SW 1271 (cell line): ENCODE data around the gene SLC12A8.
"Not testable (repeated sequence)": the region's sequence is repeated elsewhere in the genome, so short reads cannot be mapped to it uniquely, and the experiment has no call there.

Experiments
- DNase-seq, 2 experiments: peaks; one replicate each; lab custom pipeline; 2025; lab: John Stamatoyannopoulos, UW

Gene SLC12A8

DNA sequence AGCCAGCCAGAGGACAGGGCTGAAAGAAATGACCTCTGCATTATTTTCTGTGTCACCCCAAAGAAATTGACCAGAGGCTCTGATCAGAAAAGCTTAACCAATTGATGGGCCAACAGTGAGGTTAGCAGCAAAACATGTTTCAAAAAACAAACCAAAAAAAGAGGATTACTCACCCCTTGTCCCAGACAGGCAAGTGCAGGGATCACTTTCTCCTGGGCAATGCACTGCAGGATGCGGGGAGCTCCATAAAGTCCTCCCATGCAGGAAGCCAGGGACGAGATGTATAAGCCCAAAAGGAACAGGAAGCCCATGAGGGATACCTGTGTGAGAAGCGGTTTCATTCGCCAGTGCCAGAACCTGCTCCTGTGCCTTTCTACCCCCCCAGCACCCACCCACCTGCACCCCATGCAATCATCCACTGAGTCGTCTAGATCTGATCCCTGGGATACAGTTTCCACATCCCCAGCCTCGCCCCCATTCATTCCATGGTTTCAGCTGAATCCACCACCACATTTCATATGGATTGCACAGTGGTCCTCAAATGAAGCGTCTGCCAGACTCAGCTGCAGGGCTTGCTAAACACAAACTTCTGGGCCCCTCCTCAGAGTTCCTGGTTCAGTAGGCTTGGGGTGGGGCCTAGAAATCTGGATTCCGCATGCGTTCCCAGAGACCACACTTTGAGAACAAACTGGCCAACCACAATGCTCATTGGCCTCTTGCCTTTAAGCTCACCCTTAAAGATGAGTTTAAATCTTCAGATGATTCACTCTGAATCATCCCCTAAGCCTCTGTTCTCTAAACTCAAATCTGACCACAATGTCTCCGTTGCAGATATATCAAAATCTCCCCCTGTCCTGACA, 102.3 kb downstream of the SLC12A8 start:
- DNase-seq = peak in 1 of 2 experiments; percentile 43

DNA sequence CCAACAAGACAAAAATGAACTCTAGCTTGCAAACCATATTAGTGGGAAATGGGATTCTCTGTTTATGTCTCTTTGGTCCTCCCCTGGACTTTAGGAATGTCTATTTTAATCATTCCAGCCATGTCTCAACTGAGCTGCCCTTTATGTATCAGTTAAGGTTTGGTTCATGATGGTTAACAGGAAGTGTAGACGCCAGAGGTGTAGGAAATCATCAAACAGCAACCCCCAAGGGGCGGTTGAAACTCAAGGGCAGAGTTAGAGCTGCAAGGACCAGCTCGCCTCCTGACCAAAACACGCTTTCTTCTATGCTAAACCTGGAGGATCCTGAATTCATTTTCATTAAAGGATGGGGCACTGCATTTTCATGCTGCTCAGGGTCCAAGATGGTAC, 103.0 kb downstream of the SLC12A8 start:
- no peak for DNase-seq

DNA sequence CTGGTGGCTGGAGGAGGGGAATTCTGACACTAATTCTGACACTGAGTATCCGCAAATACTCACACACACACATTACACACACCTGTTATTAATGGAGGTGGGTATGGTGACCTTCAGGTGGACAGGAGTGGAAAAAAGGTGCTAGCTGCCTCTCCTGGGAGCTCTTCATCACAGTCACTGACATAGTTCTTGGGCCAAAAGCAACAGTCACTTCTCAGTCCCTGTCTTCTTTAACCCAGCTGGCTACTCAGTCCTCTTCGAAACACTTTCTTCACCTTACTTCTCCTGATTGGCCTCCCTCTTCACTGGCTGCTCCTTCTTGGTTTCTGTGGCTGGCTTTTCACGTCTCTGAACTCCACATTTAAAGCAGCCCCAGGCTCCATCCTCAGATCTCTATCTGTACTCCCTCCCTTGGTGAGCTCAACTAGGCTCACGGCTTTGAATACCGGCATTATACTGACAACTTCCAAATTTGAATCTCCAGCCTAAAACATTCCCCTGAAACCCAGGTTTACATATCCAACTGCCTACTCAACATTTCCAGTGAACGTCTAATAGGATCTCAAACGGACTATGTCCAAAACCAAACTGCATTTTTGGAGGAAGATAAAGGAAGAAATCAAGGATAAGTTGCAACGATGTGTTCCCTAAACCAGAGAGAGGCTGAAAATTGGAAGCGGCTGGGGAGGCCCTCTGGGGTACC, 103.6 kb downstream of the SLC12A8 start:
- no peak for DNase-seq

DNA sequence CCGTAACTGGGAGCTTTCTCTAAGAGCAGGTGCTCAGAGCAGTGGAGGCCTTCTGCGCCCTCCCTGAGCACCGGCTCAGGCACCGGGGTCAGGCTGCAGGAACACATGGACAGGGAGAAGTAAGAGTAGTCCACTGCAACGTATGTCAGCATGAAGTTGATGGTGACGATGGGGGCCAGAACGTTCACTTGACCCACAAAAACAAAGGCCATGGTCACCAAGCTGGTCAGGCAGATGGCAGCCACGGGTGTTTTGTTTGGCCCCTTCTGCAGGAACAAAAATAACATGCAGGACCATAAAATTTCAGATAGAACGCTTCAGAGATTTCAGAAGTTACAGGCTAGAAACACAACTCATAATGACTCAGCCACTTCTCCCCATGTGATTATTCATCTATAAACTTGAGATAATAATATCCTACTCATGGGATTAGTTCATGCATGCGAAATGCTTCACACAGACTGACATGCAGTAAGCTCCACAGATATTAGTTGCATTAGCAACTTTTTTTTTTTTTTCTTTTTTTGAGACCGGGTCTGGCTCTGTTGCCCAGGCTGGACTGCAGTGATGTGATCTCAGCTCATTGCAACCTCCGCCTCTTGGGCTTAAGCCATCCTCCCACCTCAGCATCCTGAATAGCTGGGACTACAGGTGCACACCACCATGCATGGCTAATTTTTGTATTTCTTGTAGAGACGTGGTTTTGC, 104.5 kb downstream of the SLC12A8 start:
- DNase-seq = no peak

DNA sequence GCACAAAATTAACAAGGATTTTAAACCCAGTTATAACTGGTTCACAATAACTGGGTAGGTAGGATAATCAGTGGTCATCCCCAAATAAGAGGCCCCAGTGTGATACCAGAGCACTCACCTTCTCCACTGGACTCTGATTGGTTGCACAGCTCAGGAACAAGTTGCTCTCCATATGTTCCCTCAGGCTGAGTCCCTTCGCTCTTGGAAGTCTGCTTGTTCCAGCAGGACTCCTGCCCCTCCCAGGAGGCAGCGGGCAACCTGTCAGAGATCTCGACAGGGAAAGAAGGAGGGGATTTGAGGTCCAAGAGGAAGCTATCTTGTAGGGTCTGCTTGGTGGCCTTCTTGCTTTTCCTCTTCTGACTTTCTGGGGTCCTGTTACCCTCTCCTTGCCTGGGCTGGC, 105.2 kb downstream of the SLC12A8 start:
- no peak for DNase-seq

DNA sequence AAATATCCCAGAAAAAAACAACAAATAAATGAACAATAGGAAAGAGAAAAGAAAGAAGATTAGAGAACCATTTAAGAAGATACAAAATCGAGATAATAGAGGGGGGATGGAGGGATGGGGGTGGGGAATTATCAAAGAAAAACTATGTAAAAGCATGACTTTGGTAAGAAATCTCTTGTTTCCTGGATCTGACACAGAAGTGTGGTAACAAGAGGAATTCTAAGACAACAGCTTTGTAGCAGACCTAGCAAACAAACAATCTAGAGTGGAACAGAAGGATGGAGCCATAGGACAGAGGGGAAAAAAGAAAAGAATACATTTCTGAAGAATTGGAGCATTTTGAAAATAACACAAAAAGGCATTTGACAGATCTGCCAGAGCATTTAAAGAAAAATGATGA, 107.4 kb downstream of the SLC12A8 start:
- no peak for DNase-seq

DNA sequence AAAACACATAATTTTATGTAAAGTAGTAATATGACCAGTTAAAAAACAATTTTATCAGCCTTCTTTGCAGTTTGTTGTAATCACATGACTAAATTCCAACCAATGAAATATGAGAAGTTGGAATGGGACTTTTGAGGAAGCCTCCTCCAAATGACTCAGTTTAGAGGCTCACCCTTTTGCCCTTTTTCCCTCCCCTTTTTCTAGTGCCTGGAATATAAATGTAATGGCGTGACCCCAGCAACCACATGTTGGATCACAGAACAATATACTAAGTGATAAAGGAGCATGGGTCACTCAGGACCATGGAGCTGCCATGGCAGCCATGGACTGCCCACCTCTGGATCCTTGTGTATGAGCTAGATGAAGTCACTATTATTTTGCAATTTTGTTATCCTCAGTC, 107.9 kb downstream of the SLC12A8 start:
- DNase-seq = no peak

DNA sequence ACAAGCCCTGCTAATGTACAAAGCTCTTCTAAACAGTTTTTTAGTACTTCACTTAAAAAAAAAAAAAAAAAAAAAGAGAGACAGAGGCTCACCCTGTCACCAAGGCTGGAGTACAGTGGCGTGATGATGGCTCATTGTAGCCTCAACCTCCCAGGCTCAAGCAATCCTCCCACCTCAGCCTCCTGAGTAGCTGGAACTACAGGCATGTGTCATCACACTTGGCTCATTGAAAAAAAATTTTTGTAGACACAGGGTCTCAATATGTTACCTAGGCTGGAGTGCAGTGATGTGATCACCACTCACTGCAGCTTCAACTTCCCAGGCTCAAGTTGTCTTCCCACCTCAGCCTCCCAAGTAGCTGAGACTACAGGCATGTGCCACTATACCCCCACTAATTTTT, 109.1 kb downstream of the SLC12A8 start:
- DNase-seq = no peak

DNA sequence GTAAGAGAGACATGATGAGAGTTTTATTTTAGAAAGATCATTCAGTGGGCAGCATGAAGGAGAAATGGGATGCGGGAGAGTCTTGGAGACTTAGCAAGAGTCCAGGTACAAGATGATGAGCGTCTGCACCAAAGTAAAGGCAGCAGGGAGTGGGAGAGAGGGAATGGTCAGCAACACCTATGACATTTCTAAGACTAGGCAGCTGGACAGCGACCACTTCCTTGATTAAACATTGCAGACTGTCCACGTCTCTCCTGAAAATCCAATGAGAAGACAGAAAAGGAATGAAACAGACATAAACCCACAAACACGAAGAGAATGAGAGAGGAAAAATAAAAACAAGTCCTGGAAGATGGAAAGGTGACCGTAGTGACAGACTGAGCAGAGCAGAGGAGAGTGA, 110.1 kb downstream of the SLC12A8 start:
- DNase-seq = no peak

DNA sequence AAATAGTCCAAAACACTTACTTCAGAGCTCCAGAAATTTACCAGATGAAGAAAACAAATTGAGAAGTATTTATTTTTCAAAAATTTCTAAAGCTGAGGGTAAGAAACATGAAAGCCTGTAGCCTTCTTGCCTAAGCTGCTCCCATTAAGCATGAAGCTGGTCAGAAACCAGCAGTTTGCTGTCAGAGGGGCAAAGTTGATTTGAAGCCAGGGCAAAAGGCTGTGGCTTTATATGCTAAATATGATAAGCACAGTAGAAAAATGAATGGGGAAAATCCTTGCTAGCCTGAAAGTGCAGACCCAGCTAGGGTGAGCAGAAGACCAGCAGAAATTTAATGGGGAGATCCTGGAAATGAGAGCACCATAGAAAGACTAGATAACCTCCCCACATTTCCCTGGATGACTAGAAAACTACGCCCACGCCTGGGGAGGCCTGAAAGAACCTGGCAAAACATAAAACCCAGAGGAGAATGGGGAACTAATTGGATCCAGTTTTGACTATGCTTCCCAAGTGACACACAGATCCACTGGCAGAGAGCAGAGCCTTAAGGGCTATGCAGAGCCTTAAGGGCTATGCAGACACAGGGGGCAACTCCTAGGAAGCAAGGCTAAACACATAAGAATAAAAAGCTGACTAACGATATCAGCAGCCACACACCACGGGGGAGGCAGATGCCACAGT, 113.8 kb downstream of the SLC12A8 start:
- DNase-seq = no peak

DNA sequence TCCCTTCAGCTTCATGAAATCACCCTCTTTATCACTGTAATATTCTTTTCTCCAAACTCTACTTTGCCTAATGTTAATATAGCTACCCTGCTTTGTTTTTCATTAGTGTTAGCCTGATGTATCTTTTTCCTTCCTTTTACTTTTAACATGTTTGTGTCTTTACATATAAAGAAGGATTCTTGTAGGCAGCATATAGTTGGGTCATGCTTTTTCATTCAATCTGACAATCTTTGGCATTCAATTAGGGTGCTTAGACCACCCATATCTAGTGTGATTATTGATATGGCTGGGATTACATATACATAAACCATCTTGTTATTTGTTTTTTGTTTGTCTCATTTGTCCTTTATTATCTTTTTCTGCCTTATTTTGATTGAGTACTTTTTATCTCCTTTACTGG, 121.9 kb downstream of the SLC12A8 start:
- no peak for DNase-seq

DNA sequence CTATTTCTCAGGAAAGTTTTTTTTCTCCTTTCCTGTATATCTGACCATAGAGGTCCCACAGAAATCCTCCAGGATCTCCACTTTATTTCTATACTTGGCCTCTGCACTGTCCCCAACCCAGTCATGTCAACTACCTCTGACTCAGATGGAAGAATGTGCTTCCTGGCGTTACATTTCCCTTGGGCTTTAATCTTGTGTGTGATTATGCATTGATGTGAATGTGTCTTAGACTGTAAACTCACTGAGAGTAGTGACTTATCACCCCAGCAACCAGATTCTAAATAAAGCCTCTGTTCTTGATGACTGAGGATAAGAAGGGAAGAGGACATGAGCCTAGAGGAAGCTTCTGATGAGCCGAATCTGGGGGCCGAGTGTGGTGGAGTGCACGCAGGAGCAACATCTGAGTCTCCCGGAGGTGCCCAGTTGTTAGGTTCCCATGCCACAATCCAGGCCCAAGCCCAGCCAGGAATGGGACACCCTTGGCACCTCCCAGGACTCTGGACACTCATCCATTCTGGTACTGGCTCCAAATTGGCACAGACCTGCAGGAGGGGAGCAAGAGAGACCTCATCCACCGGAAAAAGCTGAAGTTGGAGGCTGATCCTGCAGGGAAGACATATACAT, 124.7 kb downstream of the SLC12A8 start:
- DNase-seq = peak in 1 of 2 experiments; percentile 45

DNA sequence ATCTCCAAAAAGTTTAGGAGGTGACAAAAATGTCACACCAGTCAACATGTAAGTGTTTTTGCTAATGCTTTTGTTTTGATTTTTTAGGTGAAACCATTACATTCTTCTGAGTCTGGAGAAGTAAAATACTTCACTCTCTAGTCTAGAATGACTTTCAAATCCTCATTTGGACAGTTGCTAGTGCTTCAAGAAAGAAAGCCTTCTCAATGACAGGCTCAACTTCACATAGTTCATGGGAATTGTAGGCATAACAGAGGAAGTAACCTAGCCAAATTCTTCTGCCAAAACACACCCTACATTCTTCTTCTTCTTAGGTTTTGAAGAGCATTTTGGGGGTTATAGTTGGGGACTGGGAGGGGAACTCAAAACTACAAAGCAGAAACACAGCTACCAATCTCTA, 127.4 kb downstream of the SLC12A8 start:
- DNase-seq = no peak

DNA sequence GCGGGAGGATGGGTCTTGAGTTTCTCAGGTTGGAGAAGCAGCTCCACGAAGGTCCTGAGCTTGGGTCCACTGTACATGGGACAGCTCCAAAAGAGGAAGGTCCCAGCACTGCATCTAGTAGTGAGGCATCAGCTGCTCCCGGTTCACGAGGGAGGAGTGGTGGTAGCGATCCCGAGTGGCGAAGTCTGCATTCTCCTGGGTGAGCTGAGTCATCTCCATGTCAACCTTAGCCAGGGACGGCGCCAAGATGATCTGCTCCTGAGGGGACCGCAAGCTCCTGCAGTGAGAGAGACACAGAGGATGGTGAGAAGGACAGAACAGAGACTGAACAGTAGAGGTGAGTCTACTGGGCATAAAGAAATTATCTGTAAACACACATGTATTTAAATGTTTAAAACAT, 128.8 kb downstream of the SLC12A8 start:
- no peak for DNase-seq

DNA sequence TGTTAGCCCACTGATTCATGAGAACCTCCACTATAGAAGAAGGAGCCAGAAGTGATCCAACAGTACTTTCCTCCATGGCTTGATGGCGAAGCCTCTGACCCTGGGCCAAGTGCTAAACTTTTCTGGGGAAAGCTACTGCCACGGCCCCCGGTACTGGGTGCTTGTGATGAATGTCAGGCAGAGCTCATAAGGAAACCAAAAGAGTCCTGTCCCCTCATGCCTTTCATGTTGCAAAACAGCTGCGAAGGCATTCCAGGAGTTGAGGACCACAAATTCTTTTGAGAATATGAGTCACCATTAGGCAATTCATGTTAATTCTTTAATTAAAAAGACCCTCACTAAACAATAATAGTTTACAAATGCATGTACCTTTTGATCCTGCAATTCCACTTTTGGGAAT, 130.2 kb downstream of the SLC12A8 start:
- not testable (repeated sequence) for DNase-seq

DNA sequence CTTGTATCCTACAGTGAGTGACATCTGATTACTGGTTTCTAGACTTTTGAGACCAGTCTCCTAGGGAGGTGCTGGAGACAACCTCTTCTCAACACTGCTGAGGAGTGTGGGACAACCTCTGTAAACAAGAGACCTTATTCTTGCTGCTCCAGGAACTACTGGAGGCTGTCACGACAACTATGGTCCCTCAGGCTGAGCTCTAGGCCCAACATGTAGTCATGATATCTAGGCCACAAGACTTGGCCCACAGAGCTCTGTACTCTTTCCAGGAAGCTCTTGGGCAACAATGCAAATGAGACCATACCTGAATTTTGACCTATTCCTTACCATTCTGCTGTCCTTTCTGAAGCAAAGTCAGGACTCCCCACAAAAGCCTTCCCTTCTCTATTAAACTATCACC, 132.5 kb downstream of the SLC12A8 start:
- no peak for DNase-seq

DNA sequence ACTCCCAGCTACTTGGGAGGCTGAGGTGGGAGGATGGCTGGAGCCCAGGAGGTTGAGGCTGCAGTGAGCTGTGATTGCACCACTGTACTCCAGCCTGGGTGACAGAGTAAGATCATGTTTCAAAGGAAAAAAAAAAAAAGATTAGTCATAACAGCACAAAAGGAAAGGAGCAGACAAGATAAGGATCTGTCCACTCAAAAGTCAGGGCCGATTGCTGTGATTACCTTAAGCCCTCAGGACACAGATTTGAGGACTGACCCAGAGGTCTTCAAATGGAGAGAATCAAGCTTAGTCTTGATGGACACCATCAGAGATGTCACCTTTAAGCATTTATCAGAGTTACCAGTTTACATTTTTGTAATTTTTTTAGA, 132.9 kb downstream of the SLC12A8 start:
- DNase-seq = peak in 1 of 2 experiments; percentile 33

DNA sequence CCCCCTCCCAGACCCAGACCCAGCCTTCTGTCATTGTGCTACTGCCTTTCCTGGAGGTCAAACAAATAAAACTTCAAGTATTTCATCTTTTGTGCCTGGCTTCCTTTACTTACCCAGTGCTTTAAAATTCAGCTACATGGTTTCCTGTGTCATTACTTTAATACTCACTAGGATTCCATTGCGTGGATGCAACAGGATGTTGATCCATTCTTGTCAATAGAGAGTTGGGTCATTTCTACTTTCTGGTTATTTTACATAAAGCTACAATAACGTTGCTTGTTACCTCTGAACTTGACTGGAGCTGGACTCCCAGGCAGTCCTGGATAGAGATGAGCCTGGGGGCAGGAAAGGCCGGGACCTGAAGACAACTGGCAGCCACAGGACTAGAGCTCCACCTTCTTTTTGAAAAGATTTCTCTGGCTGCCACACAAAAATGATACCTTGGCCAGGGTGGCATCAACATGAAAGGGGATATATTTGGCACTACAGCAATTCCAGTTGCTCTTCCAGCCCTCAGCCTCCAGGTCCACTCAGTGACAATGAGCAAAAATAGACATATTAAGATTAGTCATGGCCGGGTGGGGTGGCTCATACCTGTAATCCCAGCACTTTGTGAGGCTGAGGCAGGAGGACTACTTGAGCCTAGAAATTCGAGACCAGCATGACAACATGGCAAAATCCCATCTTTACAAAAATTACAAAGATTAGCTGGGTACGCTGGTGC, 133.4 kb downstream of the SLC12A8 start:
- no peak for DNase-seq

DNA sequence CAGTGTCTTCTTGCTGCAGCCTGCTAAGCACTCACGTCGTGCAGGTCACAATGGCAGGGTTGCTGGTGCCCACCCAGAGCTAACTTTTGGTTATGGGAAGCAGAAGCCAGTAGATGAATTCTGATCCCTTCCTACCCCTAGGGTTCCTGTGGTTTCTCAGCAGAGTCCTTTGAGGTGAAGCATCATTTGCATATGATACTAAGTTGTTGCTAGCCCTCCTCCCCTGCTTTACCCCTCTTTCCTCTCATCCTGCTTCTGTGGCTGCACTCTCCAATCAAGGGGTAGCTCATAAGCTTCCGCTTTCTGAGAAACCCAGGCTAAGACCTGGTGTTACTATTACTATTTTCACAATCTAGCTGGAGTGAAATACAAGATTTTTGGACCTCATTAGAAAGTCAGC, 134.7 kb downstream of the SLC12A8 start:
- no peak for DNase-seq

DNA sequence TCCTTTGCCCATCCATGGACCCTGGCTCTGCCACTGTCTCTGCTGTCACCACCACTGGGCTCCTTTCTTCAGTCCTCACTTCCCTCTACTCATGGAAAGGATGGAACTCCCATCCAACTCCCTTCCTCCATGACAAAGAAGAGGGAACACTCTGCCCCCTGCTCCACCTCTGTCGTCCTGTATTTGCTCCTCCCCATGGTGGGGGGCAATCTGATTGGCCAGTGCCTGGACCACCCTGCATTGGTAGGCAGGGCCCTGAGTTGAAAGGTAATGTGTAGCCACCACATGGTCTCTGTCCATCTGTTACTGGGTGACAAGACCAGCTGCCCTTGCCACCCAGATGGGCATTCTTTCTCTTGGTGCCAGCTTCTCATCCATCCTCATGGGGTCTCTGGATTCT, 136.1 kb downstream of the SLC12A8 start:
- no peak for DNase-seq

DNA sequence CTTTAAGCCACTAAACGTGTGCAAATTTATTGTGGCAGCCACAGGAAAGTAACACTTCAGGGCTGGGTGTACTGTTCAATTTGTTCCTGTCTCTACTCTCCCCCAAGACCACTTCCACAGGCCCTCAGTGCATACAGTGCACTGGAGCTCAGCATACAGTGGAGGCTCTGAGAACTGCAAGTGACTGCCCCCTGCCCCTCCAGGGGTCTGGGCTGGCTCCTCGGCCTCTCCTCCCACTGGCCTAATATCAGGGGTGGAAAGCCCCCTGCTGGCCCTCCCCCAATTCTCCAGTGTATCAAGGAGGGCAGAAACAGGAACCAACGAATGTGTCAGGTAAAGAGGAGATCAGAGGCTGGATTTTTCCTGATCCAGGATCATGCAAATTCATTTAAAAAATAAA, 136.8 kb downstream of the SLC12A8 start:
- DNase-seq = no peak
